Caco-2 (cell line): ENCODE results near the gene RAI1. TPM values are rescaled to one million over a fixed set of nuclear protein-coding genes. Genes with fewer than 3 reads are reported as not detected.

Experiments used
- BruUV-seq: library from RNA; stranded (reverse); fragments of 400-500 nt; replicated peaks from 2 replicates; lab custom pipeline; 2021; lab: Mats Ljungman, UMichigan
- CTCF ChIA-PET: fragments of 300-600 bp; sonication (Branson Sonifier 250); formaldehyde crosslinking; loops from one replicate; lab custom pipeline; 2022; ENCODE audit warnings: antibody characterized with exemption; lab: Charles Lee
- POLR2A ChIA-PET: fragments of 300-600 bp; sonication (Branson Sonifier 250); formaldehyde crosslinking; loops from one replicate; lab custom pipeline; 2022; ENCODE audit warnings: antibody characterized with exemption; lab: Charles Lee
- DNase-seq, 2 experiments: peaks; one replicate each; pipeline versions ENCODE4 v3.0.0 to v3.0.0-alpha.2; 2020 to 2022
- H3K27me3 ChIP-seq: replicated peaks from 2 replicates; pipeline ENCODE4 v1.6.0; 2011; ENCODE audit warnings: low read length; ENCODE audit not compliant: control insufficient read depth, insufficient read depth
- H3K36me3 ChIP-seq: 2 replicates; pipeline ENCODE4 v1.5.1; 2011; ENCODE audit warnings: low read length; ENCODE audit not compliant: control insufficient read depth, insufficient read depth
- H3K4me1 ChIP-seq: fragments of 250-450 bp; sonication (Bioruptor Pico); 2 replicates; pipeline ENCODE4 v1.5.1; 2020; ENCODE audit warnings: mild to moderate bottlenecking
- H3K4me3 ChIP-seq: 2 replicates; pipeline ENCODE4 v1.5.1; 2011; ENCODE audit warnings: low read depth, mild to moderate bottlenecking, control low read depth, low read length
- H3K9me3 ChIP-seq: fragments of 250-450 bp; sonication (Bioruptor Pico); 2 replicates; pipeline ENCODE4 v1.5.1; 2020; ENCODE audit warnings: mild to moderate bottlenecking, moderate library complexity
- H3K27ac Mint-ChIP-seq: one replicate; pipeline ENCODE4 v1.8.0; 2022; ENCODE audit warnings: mixed read lengths; ENCODE audit not compliant: unreplicated experiment
- H3K27me3 Mint-ChIP-seq: one replicate; pipeline ENCODE4 v1.8.0; 2022; ENCODE audit warnings: mixed read lengths; ENCODE audit not compliant: insufficient read depth, unreplicated experiment
- H3K36me3 Mint-ChIP-seq: one replicate; pipeline ENCODE4 v1.8.0; 2022; ENCODE audit warnings: mild to moderate bottlenecking, mixed read lengths; ENCODE audit not compliant: insufficient read depth, unreplicated experiment
- H3K4me1 Mint-ChIP-seq: one replicate; pipeline ENCODE4 v1.8.0; 2022; ENCODE audit warnings: low read depth, mixed read lengths; ENCODE audit not compliant: unreplicated experiment
- H3K4me3 Mint-ChIP-seq: one replicate; pipeline ENCODE4 v1.8.0; 2022; ENCODE audit warnings: mild to moderate bottlenecking, moderate library complexity, mixed read lengths; ENCODE audit not compliant: unreplicated experiment
- H3K9me3 Mint-ChIP-seq: one replicate; pipeline ENCODE4 v1.8.0; 2022; ENCODE audit warnings: mixed read lengths; ENCODE audit not compliant: unreplicated experiment
- CTCF ChIP-seq, 2 experiments: fragments of 200-600 bp in 1 of 2; IDR thresholded peaks; 1 replicate in 1 of 2; 2 replicates in 1 of 2; pipeline versions ENCODE4 v1.5.1 to v1.8.0; 2011 to 2022; ENCODE audit warnings: antibody characterized with exemption in 1 of 2, control low read depth in 1 of 2, inconsistent platforms in 1 of 2, low read depth in 1 of 2, low read length in 1 of 2, mild to moderate bottlenecking in 1 of 2, moderate library complexity in 1 of 2; ENCODE audit not compliant: insufficient read depth in 1 of 2, severe bottlenecking in 1 of 2, unreplicated experiment in 1 of 2
- intact Hi-C: fragments of 100-400 bp; cut with micrococcal nuclease; formaldehyde crosslinking; loops from one replicate; pipeline ENCODE4 v1.10.0; 2022; ENCODE audit not compliant: unreplicated experiment
- total RNA-seq: library from RNA; stranded (reverse); gene quantifications from 2 replicates; pipeline ENCODE4 v1.2.3, GENCODE V29; 2022

RAI1 gene
- total RNA-seq, 1 experiment from 2014 or later = 44.3 TPM

DNA sequence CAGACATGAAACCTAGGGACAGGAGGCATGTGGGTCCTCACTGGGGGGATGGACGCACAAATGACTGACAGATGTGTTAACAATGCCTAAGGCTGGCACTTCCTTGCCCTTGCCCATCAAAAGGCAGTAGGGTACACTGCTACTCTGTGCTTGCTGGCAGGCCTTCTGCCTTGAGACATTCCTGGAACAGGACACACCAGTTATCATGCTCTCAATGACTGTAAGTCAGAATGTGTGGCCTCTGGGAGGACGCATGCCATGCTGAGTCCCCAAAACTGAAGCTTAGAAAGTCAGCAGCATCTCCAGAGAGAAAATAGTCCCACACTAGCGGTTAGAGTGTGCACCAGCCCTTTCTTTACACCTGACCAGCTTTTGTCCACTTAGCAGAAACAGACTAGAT, 171.7 kb downstream of the RAI1 start:
- BruUV-seq = no TSS peak
- Histone ChIP-seq H3K4me1 (peaks cover 11% of the 10 kb centered on the region; the same call in 1 of the 2 replicates), H3K36me3 (no peaks in the 10 kb centered on the region), H3K27me3 (no peaks in the 10 kb centered on the region), H3K9me3 (no peaks in the 10 kb centered on the region), H3K4me3 (no peak overlapping the region)
- ChIA-PET POLR2A (no interaction called here), CTCF (no interaction called here)
- intact Hi-C loops = loop anchor here (10.0 kb wide), 1 partner anchor 128 kb away; no protein-coding TSS in a partner anchor
- H3K9me3 Mint-ChIP-seq = no peaks in the 10 kb centered on the region
- H3K27me3 Mint-ChIP-seq = no peaks in the 10 kb centered on the region
- H3K4me3 Mint-ChIP-seq = no peak overlapping the region
- DNase-seq = no peak
- no peak for TF ChIP-seq CTCF (IDR thresholded peaks at IDR 0.05; ENCODE audit: insufficient read depth in 1 of 2, low read depth in 1 of 2, low read length in 1 of 2, severe bottlenecking in 1 of 2, unreplicated experiment in 1 of 2)
- H3K4me1 Mint-ChIP-seq = peaks cover 12% of the 10 kb centered on the region
- H3K27ac Mint-ChIP-seq = no peak overlapping the region
- H3K36me3 Mint-ChIP-seq = no peaks in the 10 kb centered on the region

GRCh38 chr17:17853811-17854447, 172.7 kb downstream of the RAI1 start:
- BruUV-seq = no TSS peak
- H3K4me3 Mint-ChIP-seq = no peak overlapping the region

DNA sequence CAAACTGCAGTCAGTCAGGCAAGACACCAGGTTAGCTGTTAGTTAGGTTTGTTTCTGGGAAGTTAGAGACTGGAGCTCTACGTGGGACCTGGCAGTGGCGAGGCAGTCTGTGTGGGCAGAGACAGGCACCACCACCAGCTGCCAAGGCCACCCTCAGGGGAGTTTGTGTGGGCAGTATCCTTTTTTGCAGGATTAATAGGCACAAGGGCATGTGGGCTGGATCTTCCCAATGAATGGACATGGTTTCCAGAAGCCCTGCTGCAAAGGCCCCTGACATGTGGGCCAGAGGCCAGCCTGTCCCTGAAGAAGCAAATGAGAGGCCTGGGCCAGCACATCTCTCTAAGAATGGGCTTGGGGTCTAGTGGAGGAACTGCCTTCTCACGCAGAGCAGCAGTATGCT, 174.7 kb downstream of the RAI1 start:
- no peak for TF ChIP-seq CTCF (IDR thresholded peaks at IDR 0.05; ENCODE audit: insufficient read depth in 1 of 2, low read depth in 1 of 2, low read length in 1 of 2, severe bottlenecking in 1 of 2, unreplicated experiment in 1 of 2)
- no peaks in the 10 kb centered on the region for H3K9me3 ChIP-seq
- BruUV-seq = no TSS peak
- Mint-ChIP-seq H3K9me3 (no peaks in the 10 kb centered on the region), H3K27me3 (no peaks in the 10 kb centered on the region), H3K36me3 (no peaks in the 10 kb centered on the region), H3K4me3 (no peak overlapping the region), H3K27ac (no peak overlapping the region), H3K4me1 (peaks cover 12% of the 10 kb centered on the region)
- no peaks in the 10 kb centered on the region for H3K27me3 ChIP-seq
- no peak overlapping the region for H3K4me3 ChIP-seq
- H3K4me1 ChIP-seq = peaks cover 11% of the 10 kb centered on the region; the same call in 1 of the 2 replicates
- POLR2A ChIA-PET = interaction anchor here (0.6 kb wide), 1 partner anchor 22 kb away, joined by 4 read pairs; no protein-coding TSS in a partner anchor
- CTCF ChIA-PET = no interaction called here
- H3K36me3 ChIP-seq = no peaks in the 10 kb centered on the region
- intact Hi-C loops = loop anchor here (10.0 kb wide), 1 partner anchor 131 kb away; no protein-coding TSS in a partner anchor
- DNase-seq = no peak

More at GRCh38 chr17:17853811-17854447, 172.7 kb downstream of the RAI1 start:
- Histone ChIP-seq H3K4me3 (no peak overlapping the region), H3K9me3 (no peaks in the 10 kb centered on the region), H3K36me3 (no peaks in the 10 kb centered on the region), H3K27me3 (no peaks in the 10 kb centered on the region), H3K4me1 (peaks cover 11% of the 10 kb centered on the region; the same call in 1 of the 2 replicates)
- CTCF ChIA-PET = interaction anchor here (0.6 to 1.2 kb wide), 3 partner anchors 11 to 40 kb away, joined by 3 to 5 read pairs (median 4); no protein-coding TSS in a partner anchor
- no peaks in the 10 kb centered on the region for H3K27me3 Mint-ChIP-seq
- no peak for DNase-seq
- H3K9me3 Mint-ChIP-seq = no peaks in the 10 kb centered on the region
- no peaks in the 10 kb centered on the region for H3K36me3 Mint-ChIP-seq
- intact Hi-C loops = loop anchor here (10.0 kb wide), 1 partner anchor 129 kb away; no protein-coding TSS in a partner anchor
- H3K27ac Mint-ChIP-seq = peak overlapping the region; percentile 58
- TF ChIP-seq CTCF (IDR thresholded peaks at IDR 0.05; ENCODE audit: insufficient read depth in 1 of 2, low read depth in 1 of 2, low read length in 1 of 2, severe bottlenecking in 1 of 2, unreplicated experiment in 1 of 2) = no peak
- POLR2A ChIA-PET = interaction anchor here (2.3 kb wide), 1 partner anchor 18 kb away, joined by 10 read pairs; no protein-coding TSS in a partner anchor
- H3K4me1 Mint-ChIP-seq = peaks cover 12% of the 10 kb centered on the region
